WTC11 (cell line): ENCODE results near the gene CLDN19. TPM values are rescaled to one million over a fixed set of nuclear protein-coding genes. Genes with fewer than 3 reads are reported as not detected.

Experiments
- ATAC-seq: fragments of 200-7000 bp; cut with Tn5 transposase; 2 replicates; pipeline ENCODE4 v1.10.0; 2021; ENCODE audit warnings: mild to moderate bottlenecking, moderate library complexity
- CTCF ChIA-PET: fragments of 300-600 bp; sonication (Branson Sonifier 250); formaldehyde crosslinking; loops from one replicate; lab custom pipeline; 2021; ENCODE audit warnings: antibody characterized with exemption; lab: Charles Lee
- POLR2A ChIA-PET: fragments of 350-600 bp; sonication (Branson Sonifier 250); formaldehyde crosslinking; loops from one replicate; lab custom pipeline; 2021; ENCODE audit warnings: antibody characterized with exemption; lab: Charles Lee
- DNase-seq: peaks from one replicate; pipeline ENCODE4 v3.0.0; 2021; ENCODE audit warnings: low spot score
- H3K27ac Mint-ChIP-seq: 2 replicates; pipeline ENCODE4 v1.8.0; 2021; ENCODE audit warnings: mixed read lengths
- H3K27me3 Mint-ChIP-seq: 2 replicates; pipeline ENCODE4 v1.8.0; 2021; ENCODE audit warnings: low read depth, mild to moderate bottlenecking, moderate library complexity, mixed read lengths
- H3K36me3 Mint-ChIP-seq: 2 replicates; pipeline ENCODE4 v1.8.0; 2021; ENCODE audit warnings: mixed read lengths
- H3K4me1 Mint-ChIP-seq: 2 replicates; pipeline ENCODE4 v1.8.0; 2022; ENCODE audit warnings: mixed read lengths
- H3K4me3 Mint-ChIP-seq: 2 replicates; pipeline ENCODE4 v1.8.0; 2021; ENCODE audit warnings: mild to moderate bottlenecking, moderate library complexity, mixed read lengths
- H3K9me3 Mint-ChIP-seq: 2 replicates; pipeline ENCODE4 v1.8.0; 2021; ENCODE audit warnings: mixed read lengths
- ARID4B ChIP-seq: sonication (generic); formaldehyde crosslinking; IDR thresholded peaks from 2 replicates; pipeline ENCODE4 v1.8.0; 2023; ENCODE audit warnings: missing genetic modification reagents, mild to moderate bottlenecking, borderline replicate concordance
- ATF2 ChIP-seq: sonication (generic); formaldehyde crosslinking; IDR thresholded peaks from 2 replicates; pipeline ENCODE4 v1.8.1; 2022; ENCODE audit warnings: low read depth, missing genetic modification reagents, borderline replicate concordance
- FOXP1 ChIP-seq: sonication (generic); formaldehyde crosslinking; IDR thresholded peaks from 2 replicates; pipeline ENCODE4 v1.8.0; 2022; ENCODE audit warnings: missing genetic modification reagents, mild to moderate bottlenecking, moderate library complexity, borderline replicate concordance
- HMGA2 ChIP-seq: fragments of 250-450 bp; sonication (Bioruptor Pico); IDR thresholded peaks from 2 replicates; pipeline ENCODE4 v1.4.0; 2021; ENCODE audit warnings: mild to moderate bottlenecking, moderate library complexity
- KAT7 ChIP-seq: sonication (generic); formaldehyde crosslinking; IDR thresholded peaks from 2 replicates; pipeline ENCODE4 v1.8.1; 2023; ENCODE audit warnings: missing genetic modification reagents, mild to moderate bottlenecking, borderline replicate concordance
- NFE2L1 ChIP-seq: sonication (generic); formaldehyde crosslinking; IDR thresholded peaks from 2 replicates; pipeline ENCODE4 v1.8.1; 2023; ENCODE audit warnings: missing genetic modification reagents
- NR2C2 ChIP-seq: sonication (generic); formaldehyde crosslinking; IDR thresholded peaks from 2 replicates; pipeline ENCODE4 v1.8.0; 2022; ENCODE audit warnings: mild to moderate bottlenecking, missing genetic modification reagents
- PREB ChIP-seq: sonication (generic); formaldehyde crosslinking; IDR thresholded peaks from 2 replicates; pipeline ENCODE4 v1.8.1; 2022; ENCODE audit warnings: mild to moderate bottlenecking, missing genetic modification reagents, moderate library complexity, borderline replicate concordance
- RORB ChIP-seq: fragments of 250-450 bp; sonication (Bioruptor Pico); IDR thresholded peaks from 2 replicates; pipeline ENCODE4 v1.9.0; 2021; ENCODE audit warnings: mild to moderate bottlenecking
- SP1 ChIP-seq: sonication (generic); formaldehyde crosslinking; conservative IDR thresholded peaks from 2 replicates; pipeline ENCODE4 v1.8.1; 2022; ENCODE audit warnings: missing genetic modification reagents
- TEAD4 ChIP-seq: sonication (generic); formaldehyde crosslinking; IDR thresholded peaks from 2 replicates; pipeline ENCODE4 v1.8.0; 2022; ENCODE audit warnings: mild to moderate bottlenecking, missing genetic modification reagents
- TP53 ChIP-seq: sonication (generic); formaldehyde crosslinking; IDR thresholded peaks from 2 replicates; pipeline ENCODE4 v1.8.1; 2023; ENCODE audit warnings: mild to moderate bottlenecking, missing genetic modification reagents
- USF1 ChIP-seq: sonication (generic); formaldehyde crosslinking; IDR thresholded peaks from 2 replicates; pipeline ENCODE4 v1.8.0; 2022; ENCODE audit warnings: mild to moderate bottlenecking, missing genetic modification reagents
- ZNF281 ChIP-seq: sonication (generic); formaldehyde crosslinking; IDR thresholded peaks from 2 replicates; pipeline ENCODE4 v1.8.0; 2023; ENCODE audit warnings: mild to moderate bottlenecking, missing genetic modification reagents
- ZNF396 ChIP-seq: fragments of 250-450 bp; sonication (Bioruptor Pico); IDR thresholded peaks from 2 replicates; pipeline ENCODE4 v1.8.0; 2021; ENCODE audit warnings: mild to moderate bottlenecking, moderate library complexity, borderline replicate concordance
- total RNA-seq: library from RNA; stranded (reverse); gene quantifications from 3 replicates; pipeline ENCODE4 v1.2.3, GENCODE V29; 2021

CLDN19 gene
- total RNA-seq, 1 experiment from 2014 or later: 8.1 TPM

GRCh38 chr1:42742617-42743316 is 2.7 kb upstream of the CLDN19 start:
- Mint-ChIP-seq H3K4me1 (peaks cover 44% of the 10 kb centered on the region), H3K36me3 (peaks cover 13% of the 10 kb centered on the region; the same call in 1 of the 2 replicates), H3K9me3 (no peaks in the 10 kb centered on the region), H3K27ac (no peak overlapping the region), H3K4me3 (no peak overlapping the region), H3K27me3 (no peaks in the 10 kb centered on the region)
- ChIA-PET POLR2A (no interaction called here), CTCF (interaction anchor here (0.7 to 1.2 kb wide), 2 partner anchors 14 to 164 kb away, joined by 3 read pairs; no protein-coding TSS in a partner anchor)
- no peak for DNase-seq
- ATAC-seq: no peak
- TF ChIP-seq FOXP1 (CRISPR knock-in tag) (no peak), PREB (CRISPR knock-in tag) (no peak), TEAD4 (CRISPR knock-in tag) (no peak), NFE2L1 (CRISPR knock-in tag) (no peak), SP1 (CRISPR knock-in tag) (no peak), USF1 (CRISPR knock-in tag) (no peak), KAT7 (no peak), ZNF281 (CRISPR knock-in tag) (no peak), NR2C2 (no peak), HMGA2 (CRISPR knock-in tag) (no peak), ARID4B (CRISPR knock-in tag) (no peak), RORB (CRISPR knock-in tag) (no peak), TP53 (CRISPR knock-in tag) (no peak), ATF2 (no peak), ZNF396 (no peak)
- TF ChIP-seq, all 79 proteins: peak for 0
